Fibroblast of mammary gland (primary cell): Measurements from ENCODE around the gene CLDN9.
A peak's percentile ranks its signal among the peaks of the same experiment; 100 is the strongest.

Source experiments
- DNase-seq: peaks from one replicate; pipeline ENCODE4 v3.0.0-alpha.2; 2010; ENCODE audit warnings: low read depth
- H3K4me3 ChIP-seq: 2 replicates; pipeline ENCODE4 v1.5.1; 2011; ENCODE audit warnings: low read depth, mild to moderate bottlenecking, low read length, moderate library complexity; ENCODE audit not compliant: control insufficient read depth
- TF ChIP-seq, protein P1 (sequence below): conservative IDR thresholded peaks from 2 replicates; pipeline ENCODE4 v1.5.1; 2011; ENCODE audit warnings: low read depth, low read length, inconsistent platforms; ENCODE audit not compliant: control insufficient read depth, insufficient read depth

The CLDN9 gene

GRCh38 chr16:3013491-3013951, 798 bp downstream of the CLDN9 start:
- H3K4me3 ChIP-seq, result no peak overlapping the region
- DNase-seq, result no peak
- TF ChIP-seq, protein P1, sequence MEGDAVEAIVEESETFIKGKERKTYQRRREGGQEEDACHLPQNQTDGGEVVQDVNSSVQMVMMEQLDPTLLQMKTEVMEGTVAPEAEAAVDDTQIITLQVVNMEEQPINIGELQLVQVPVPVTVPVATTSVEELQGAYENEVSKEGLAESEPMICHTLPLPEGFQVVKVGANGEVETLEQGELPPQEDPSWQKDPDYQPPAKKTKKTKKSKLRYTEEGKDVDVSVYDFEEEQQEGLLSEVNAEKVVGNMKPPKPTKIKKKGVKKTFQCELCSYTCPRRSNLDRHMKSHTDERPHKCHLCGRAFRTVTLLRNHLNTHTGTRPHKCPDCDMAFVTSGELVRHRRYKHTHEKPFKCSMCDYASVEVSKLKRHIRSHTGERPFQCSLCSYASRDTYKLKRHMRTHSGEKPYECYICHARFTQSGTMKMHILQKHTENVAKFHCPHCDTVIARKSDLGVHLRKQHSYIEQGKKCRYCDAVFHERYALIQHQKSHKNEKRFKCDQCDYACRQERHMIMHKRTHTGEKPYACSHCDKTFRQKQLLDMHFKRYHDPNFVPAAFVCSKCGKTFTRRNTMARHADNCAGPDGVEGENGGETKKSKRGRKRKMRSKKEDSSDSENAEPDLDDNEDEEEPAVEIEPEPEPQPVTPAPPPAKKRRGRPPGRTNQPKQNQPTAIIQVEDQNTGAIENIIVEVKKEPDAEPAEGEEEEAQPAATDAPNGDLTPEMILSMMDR, result no peak

GRCh38 chr16:3013998-3014690, 1.4 kb downstream of the CLDN9 start:
- DNase-seq, result no peak
- H3K4me3 ChIP-seq, result no peak overlapping the region
- TF ChIP-seq, protein P1, result no peak

DNA sequence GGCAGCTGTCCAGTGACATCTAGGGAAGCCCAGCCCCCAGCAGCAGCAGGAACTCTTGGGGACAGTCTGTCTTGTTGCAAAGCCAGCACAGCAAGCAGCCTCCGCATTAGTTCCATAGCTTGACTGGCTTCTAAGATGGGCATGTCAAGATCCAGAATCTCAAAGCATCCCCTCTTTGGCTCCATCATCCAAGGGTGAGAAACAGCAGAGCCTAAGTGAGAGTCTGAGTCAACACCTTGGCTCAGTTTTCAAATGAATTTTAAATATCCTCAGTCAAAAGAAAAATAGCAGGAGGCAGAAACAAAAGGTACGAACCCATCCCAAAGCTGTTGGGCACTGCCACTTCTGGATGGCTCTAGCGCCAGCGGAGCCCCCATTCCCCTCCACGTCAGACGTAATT, 2.2 kb downstream of the CLDN9 start:
- DNase-seq, result no peak
- H3K4me3 ChIP-seq, result no peak overlapping the region
- TF ChIP-seq, protein P1, result no peak

DNA sequence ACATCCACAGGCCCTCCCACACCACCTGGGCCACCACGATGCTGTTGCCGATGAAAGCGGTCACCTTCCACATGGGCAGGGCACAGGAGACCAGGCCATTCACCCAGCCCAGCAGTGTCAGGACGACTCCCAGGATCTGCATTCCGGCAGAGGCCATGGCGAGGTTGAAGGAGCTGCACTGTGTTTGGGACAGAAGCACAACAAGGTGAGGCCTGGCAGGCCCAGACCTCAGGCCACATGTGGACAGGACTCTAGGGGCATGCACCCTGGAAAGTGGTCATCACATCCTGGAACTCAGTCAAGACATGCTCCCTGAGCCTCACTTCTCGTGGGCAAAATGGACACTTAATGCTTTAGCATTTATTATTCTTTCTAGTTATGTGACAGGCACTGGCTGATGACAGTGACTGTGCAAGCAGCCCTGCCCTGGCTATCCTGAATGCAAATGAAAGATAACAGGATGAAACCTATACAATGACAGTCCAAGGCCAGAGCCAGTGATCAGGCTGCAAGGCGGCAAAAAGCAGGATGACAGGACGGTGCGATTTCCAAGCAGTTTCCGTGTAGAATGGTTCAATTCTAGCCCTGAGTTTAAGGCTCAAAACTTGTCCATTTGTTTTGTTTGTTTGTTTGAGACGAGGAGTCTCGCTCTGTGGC, 3.3 kb downstream of the CLDN9 start:
- no peak for DNase-seq
- H3K4me3 ChIP-seq, result no peak overlapping the region
- TF ChIP-seq, protein P1, result no peak

GRCh38 chr16:3017344-3017743, 4.6 kb downstream of the CLDN9 start:
- H3K4me3 ChIP-seq, result no peak overlapping the region
- no peak for DNase-seq
- TF ChIP-seq, protein P1, result no peak

GRCh38 chr16:3017794-3018506, 5.2 kb downstream of the CLDN9 start, which contains the start of gene CLDN6:
Gene CLDN6, minus strand, starts transcription at chr16:3018183. Its CDS starts 2,162 bp downstream, at chr16:3016021.
- no peak for DNase-seq
- TF ChIP-seq, protein P1, result peak; percentile 17
- no peak within 1 kb of the TSS for H3K4me3 ChIP-seq
